Fibroblast of lung (primary cell): ENCODE results near the gene DISP3.

ENCODE experiments used
- CTCF ChIP-seq, 2 donors: IDR thresholded peaks in 1 of 2; conservative IDR thresholded peaks in 1 of 2; 1 replicate in 1 of 2; 2 replicates in 1 of 2; pipeline ENCODE4 v1.5.1; 2011 to 2012; ENCODE audit warnings: low read length in 2 of 2, control low read depth in 1 of 2, inconsistent platforms in 1 of 2, low read depth in 1 of 2, mild to moderate bottlenecking in 1 of 2
- EZH2 ChIP-seq: IDR thresholded peaks from 2 replicates; pipeline ENCODE4 v1.5.1; 2012; ENCODE audit warnings: low read length, control low read depth, mild to moderate bottlenecking; ENCODE audit errors: missing control alignments

- TF ChIP-seq CTCF (conservative IDR thresholded peaks at IDR 0.05 in 1 of 2, IDR thresholded peaks at IDR 0.05 in 1 of 2; ENCODE audit: low read depth in 1 of 2, low read length in 2 of 2) (no peak), EZH2 (peak; percentile 64)
Measured at GRCh38 chr1:11479375-11479979, 522 bp downstream of the DISP3 start.
